Spleen (tissue), 11 donors: ENCODE data around the gene NRCAM. TPM values are rescaled to one million over a fixed set of nuclear protein-coding genes. Genes with fewer than 3 reads are reported as not detected.

Experiments
- DNase-seq: peaks from one replicate; pipeline ENCODE4 v3.0.0-alpha.2; 2020
- H3K27ac ChIP-seq, 8 donors: fragments of 200-600 bp; sonication (generic) in 7 of 8; 1 replicate in 4 of 8; 2 replicates in 4 of 8; pipeline versions ENCODE4 v1.5.0 to v1.8.0; 2016 to 2021; ENCODE audit warnings: inconsistent platforms in 4 of 8, mild to moderate bottlenecking in 4 of 8, moderate library complexity in 1 of 8
- H3K27me3 ChIP-seq, 7 donors: fragments of 200-600 bp; sonication (generic) in 6 of 7; replicated peaks in 1 of 7; 1 replicate in 4 of 7; 2 replicates in 3 of 7; pipeline versions ENCODE4 v1.5.0 to v1.8.0; 2016 to 2021; ENCODE audit warnings: inconsistent platforms in 3 of 7, mild to moderate bottlenecking in 1 of 7
- H3K36me3 ChIP-seq, 6 donors: fragments of 200-600 bp; sonication (generic) in 5 of 6; 1 replicate in 4 of 6; 2 replicates in 2 of 6; pipeline versions ENCODE4 v1.5.0 to v1.8.0; 2016 to 2021; ENCODE audit warnings: inconsistent platforms in 2 of 6
- H3K4me1 ChIP-seq, 6 donors: fragments of 200-600 bp; sonication (generic) in 5 of 6; 1 replicate in 3 of 6; 2 replicates in 3 of 6; pipeline versions ENCODE4 v1.5.0 to v1.8.0; 2016 to 2021; ENCODE audit warnings: inconsistent platforms in 3 of 6
- H3K4me3 ChIP-seq, 8 donors: fragments of 200-600 bp; sonication (generic) in 7 of 8; 1 replicate in 4 of 8; 2 replicates in 4 of 8; pipeline versions ENCODE4 v1.5.0 to v1.8.0; 2016 to 2021; ENCODE audit warnings: inconsistent platforms in 4 of 8, mild to moderate bottlenecking in 4 of 8, moderate library complexity in 2 of 8
- H3K9me3 ChIP-seq, 8 donors: fragments of 200-600 bp; sonication (generic) in 7 of 8; 1 replicate in 4 of 8; 2 replicates in 4 of 8; pipeline versions ENCODE4 v1.5.0 to v1.8.0; 2016 to 2021; ENCODE audit warnings: inconsistent platforms in 4 of 8
- CTCF ChIP-seq, 11 experiments: fragments of 200-600 bp in 7 of 11; fragments of 450-650 bp in 4 of 11; sonication (generic) in 4 of 11; IDR thresholded peaks in 8 of 11; conservative IDR thresholded peaks in 3 of 11; 1 replicate in 7 of 11; 2 replicates in 4 of 11; pipeline versions ENCODE4 v1.4.0 to v1.8.0; 2016 to 2021; ENCODE audit warnings: antibody characterized with exemption in 11 of 11, inconsistent platforms in 4 of 11, mild to moderate bottlenecking in 1 of 11
- POLR2A ChIP-seq, 3 donors: fragments of 450-650 bp; IDR thresholded peaks; one replicate each; pipeline ENCODE4 v1.5.1; 2017; ENCODE audit warnings: antibody characterized with exemption in 3 of 3, mild to moderate bottlenecking in 1 of 3
- POLR2AphosphoS5 ChIP-seq, 3 donors: sonication (generic); formaldehyde crosslinking; IDR thresholded peaks; one replicate each; pipeline ENCODE4 v1.5.1; 2017; ENCODE audit warnings: antibody characterized with exemption in 3 of 3
- WGBS, 5 donors: extraction: QIAGEN DNeasy Blood & Tissue Kit in 3 of 5; methylation state at CpG; one replicate each; pipeline versions ENCODE4 v1.1.5 to v1.1.7; 2013 to 2018; 5-methylcytosine and 5-hydroxymethylcytosine counted together
- intact Hi-C: fragments of 100-400 bp; cut with DNase I; formaldehyde crosslinking; loops from one replicate; pipeline ENCODE4 v1.15.0; 2023; ENCODE audit warnings: low total_unique reads
- polyA plus RNA-seq, 3 donors: library from polyadenylated mRNA; stranded (reverse); fragments of 200-250 nt; gene quantifications; one replicate each; pipeline ENCODE4 v1.2.1, GENCODE V29; 2013
- total RNA-seq, 7 donors: library from RNA; depleted of rRNA in 3 of 7; stranded (reverse); fragments of >200 nt in 3 of 7; fragmentation: NEBNext Ultra II Directional in 4 of 7; extraction: Animal tissue kit (Norgen Biotek cat#: 25700) in 4 of 7; gene quantifications; one replicate each; pipeline versions ENCODE4 v1.1.0 to v1.2.1, GENCODE V29; 2016 to 2021
- donor health status: healthy with polysubstance abuse.
- donor health status: DM: no; HTN: no; CAD: no; lungs with moderate emphysema.
- donor health status: DM: no; HTN: no; CAD: no.
- donor health status: Bipolar disorder and iron deficiency.
- donor health status: healthy.
- donor health status: DM: no; HTN: no; CAD: no.
- donor health status: DM: yes; HTN: yes; CAD: no.

The NRCAM gene
- total and polyA plus RNA-seq, 10 donors, result 4.1 to 88.5 (median 15.0) TPM

DNA sequence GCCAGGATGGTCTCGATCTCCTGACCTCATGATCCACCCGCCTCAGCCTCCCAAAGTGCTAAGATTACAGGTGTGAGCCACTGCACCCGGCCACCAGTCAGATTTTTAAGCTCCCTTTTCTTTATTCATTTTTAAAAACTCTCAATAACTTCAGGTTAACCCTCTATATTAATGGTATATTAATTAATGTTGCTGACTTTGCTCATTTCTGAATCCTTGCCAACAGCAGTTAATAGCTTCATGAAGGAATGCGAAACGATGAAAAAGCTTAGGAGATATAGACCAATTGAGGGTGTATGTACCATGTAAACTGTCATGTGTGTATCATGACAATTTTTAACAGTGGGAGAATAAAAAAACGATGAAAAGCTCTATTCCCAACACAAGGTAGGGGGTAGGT, 42.2 kb upstream of the NRCAM start:
- intact Hi-C loops, result no loop called here
- no peak for TF ChIP-seq CTCF (IDR thresholded peaks at IDR 0.05 in 8 of 11, conservative IDR thresholded peaks at IDR 0.05 in 3 of 11)
- no peak for TF ChIP-seq POLR2A (IDR thresholded peaks at IDR 0.05)
- no peak for TF ChIP-seq POLR2AphosphoS5 (IDR thresholded peaks at IDR 0.05)
- Histone ChIP-seq H3K27ac (no peak overlapping the region), H3K36me3 (peaks cover 0 to 88% (median 35%) of the 10 kb centered on the region in 6 donors), H3K27me3 (no peaks in the 10 kb centered on the region), H3K9me3 (no peaks in the 10 kb centered on the region), H3K4me3 (no peak overlapping the region), H3K4me1 (peaks cover 0 to 34% (median 11%) of the 10 kb centered on the region in 6 donors)
- DNase-seq, result no peak
- 83 to 93% (median 89%) methylated on average over 6 of the region's 6 CpGs for WGBS, 5 donors

GRCh38 chr7:108497082-108497725, 41.0 kb upstream of the NRCAM start:
- Histone ChIP-seq H3K27me3 (no peaks in the 10 kb centered on the region), H3K4me3 (no peak overlapping the region), H3K36me3 (peaks cover 0 to 91% (median 38%) of the 10 kb centered on the region in 6 donors), H3K27ac (no peak overlapping the region), H3K4me1 (peaks cover 0 to 22% (median 6%) of the 10 kb centered on the region in 6 donors), H3K9me3 (no peaks in the 10 kb centered on the region)
- DNase-seq, result no peak
- 91 to 97% (median 92%) methylated on average over 3 of the region's 3 CpGs for WGBS, 5 donors
- peak; percentile 65 to 88 (median 82) for TF ChIP-seq CTCF (IDR thresholded peaks at IDR 0.05 in 8 of 11, conservative IDR thresholded peaks at IDR 0.05 in 3 of 11)
- no peak for TF ChIP-seq POLR2AphosphoS5 (IDR thresholded peaks at IDR 0.05)
- no peak for TF ChIP-seq POLR2A (IDR thresholded peaks at IDR 0.05)
- intact Hi-C loops, result no loop called here

DNA sequence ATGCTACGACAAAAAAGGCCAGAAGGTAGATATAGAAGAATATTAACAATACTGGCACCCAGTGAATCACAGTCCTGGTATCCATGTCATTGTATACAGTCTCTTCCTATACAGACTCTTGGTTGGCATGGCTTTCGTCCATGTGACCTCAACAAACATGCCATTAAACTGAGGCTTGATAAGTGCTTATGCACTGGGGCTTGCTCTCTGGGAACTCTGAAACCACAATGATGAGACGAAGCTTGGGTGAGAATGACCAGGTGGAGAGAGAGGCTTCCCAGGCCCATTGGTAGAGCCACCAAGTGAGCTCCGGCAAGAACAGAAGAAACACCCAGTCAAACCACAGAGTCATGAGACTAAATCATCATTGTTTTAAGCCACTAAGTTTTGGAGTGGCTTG, 36.5 kb upstream of the NRCAM start:
- WGBS, 5 donors, result 91 to 98% (median 94%) methylated on average over 4 of the region's 4 CpGs
- Histone ChIP-seq H3K27me3 (no peaks in the 10 kb centered on the region), H3K9me3 (no peaks in the 10 kb centered on the region), H3K36me3 (peaks cover 0 to 89% (median 35%) of the 10 kb centered on the region in 6 donors), H3K4me3 (no peak overlapping the region), H3K4me1 (peaks cover 0 to 21% (median 9%) of the 10 kb centered on the region in 6 donors), H3K27ac (no peak overlapping the region)
- no peak for DNase-seq
- no peak for TF ChIP-seq POLR2A (IDR thresholded peaks at IDR 0.05)
- TF ChIP-seq CTCF (IDR thresholded peaks at IDR 0.05 in 8 of 11, conservative IDR thresholded peaks at IDR 0.05 in 3 of 11), result no peak
- no peak for TF ChIP-seq POLR2AphosphoS5 (IDR thresholded peaks at IDR 0.05)
- intact Hi-C loops, result no loop called here

DNA sequence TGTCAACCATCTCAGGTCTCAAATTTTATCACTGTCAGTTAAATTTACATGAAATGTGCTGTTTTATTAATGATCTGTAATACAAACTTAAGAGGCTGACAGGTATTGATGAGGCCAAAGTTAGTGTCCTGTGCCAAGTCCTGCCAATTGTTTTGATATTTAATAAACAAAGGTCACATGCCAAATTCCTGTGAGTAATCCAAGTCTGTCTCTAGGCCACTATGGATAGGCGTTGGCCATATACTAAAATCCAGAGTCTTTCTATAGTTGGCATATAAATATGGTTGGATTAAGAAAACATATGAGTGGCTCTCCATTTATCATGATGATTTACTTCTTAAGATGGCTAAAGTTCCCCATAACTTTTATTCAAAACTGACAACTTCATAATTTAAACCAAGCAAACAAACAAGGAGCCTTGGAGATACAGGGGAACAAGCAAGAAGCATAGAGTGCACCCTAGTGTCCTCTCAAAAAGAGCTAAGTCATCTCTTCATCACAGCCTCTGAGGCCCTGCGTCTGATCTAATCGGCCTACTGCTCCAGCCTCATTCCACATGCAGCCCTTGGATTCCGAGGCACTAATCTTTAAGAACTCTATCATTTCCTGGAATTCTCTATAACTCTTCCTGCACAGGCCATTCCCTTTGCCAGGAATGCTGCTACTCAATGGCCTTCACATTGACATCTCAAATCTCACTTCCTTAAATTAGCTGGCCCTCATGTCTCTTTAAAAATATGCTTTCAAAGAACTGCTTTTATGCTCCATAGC, 32.7 kb upstream of the NRCAM start:
- H3K4me1 ChIP-seq, result peaks cover 0 to 12% (median 4%) of the 10 kb centered on the region in 6 donors
- intact Hi-C loops, result no loop called here
- DNase-seq, result no peak
- 71 to 90% (median 78%) methylated on average over 4 of the region's 4 CpGs for WGBS, 5 donors
- peaks cover 0 to 89% (median 30%) of the 10 kb centered on the region in 6 donors for H3K36me3 ChIP-seq
- TF ChIP-seq POLR2AphosphoS5 (IDR thresholded peaks at IDR 0.05), result no peak
- TF ChIP-seq CTCF (IDR thresholded peaks at IDR 0.05 in 8 of 11, conservative IDR thresholded peaks at IDR 0.05 in 3 of 11), result no peak
- no peak for TF ChIP-seq POLR2A (IDR thresholded peaks at IDR 0.05)
- peak overlapping the region in 3 of 8 donors; percentile 14 to 33 (median 24) for H3K27ac ChIP-seq
- H3K9me3 ChIP-seq, result no peaks in the 10 kb centered on the region
- no peaks in the 10 kb centered on the region for H3K27me3 ChIP-seq
- no peak overlapping the region for H3K4me3 ChIP-seq
